ENCODE results near the gene WAS.

DNA sequence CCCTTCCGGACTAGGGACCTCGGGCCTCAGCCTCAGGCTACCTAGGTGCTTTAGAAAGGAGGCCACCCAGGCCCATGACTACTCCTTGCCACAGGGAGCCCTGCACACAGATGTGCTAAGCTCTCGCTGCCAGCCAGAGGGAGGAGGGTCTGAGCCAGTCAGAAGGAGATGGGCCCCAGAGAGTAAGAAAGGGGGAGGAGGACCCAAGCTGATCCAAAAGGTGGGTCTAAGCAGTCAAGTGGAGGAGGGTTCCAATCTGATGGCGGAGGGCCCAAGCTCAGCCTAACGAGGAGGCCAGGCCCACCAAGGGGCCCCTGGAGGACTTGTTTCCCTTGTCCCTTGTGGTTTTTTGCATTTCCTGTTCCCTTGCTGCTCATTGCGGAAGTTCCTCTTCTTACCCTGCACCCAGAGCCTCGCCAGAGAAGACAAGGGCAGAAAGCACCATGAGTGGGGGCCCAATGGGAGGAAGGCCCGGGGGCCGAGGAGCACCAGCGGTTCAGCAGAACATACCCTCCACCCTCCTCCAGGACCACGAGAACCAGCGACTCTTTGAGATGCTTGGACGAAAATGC is at the start of gene WAS:
- TF ChIP-seq, protein P1, sequence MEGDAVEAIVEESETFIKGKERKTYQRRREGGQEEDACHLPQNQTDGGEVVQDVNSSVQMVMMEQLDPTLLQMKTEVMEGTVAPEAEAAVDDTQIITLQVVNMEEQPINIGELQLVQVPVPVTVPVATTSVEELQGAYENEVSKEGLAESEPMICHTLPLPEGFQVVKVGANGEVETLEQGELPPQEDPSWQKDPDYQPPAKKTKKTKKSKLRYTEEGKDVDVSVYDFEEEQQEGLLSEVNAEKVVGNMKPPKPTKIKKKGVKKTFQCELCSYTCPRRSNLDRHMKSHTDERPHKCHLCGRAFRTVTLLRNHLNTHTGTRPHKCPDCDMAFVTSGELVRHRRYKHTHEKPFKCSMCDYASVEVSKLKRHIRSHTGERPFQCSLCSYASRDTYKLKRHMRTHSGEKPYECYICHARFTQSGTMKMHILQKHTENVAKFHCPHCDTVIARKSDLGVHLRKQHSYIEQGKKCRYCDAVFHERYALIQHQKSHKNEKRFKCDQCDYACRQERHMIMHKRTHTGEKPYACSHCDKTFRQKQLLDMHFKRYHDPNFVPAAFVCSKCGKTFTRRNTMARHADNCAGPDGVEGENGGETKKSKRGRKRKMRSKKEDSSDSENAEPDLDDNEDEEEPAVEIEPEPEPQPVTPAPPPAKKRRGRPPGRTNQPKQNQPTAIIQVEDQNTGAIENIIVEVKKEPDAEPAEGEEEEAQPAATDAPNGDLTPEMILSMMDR (IDR thresholded peaks at IDR 0.05): no peak
- TF ChIP-seq EZH2 (IDR thresholded peaks at IDR 0.05; ENCODE audit: borderline replicate concordance, insufficient read depth, low read depth, low read length, poor library complexity, severe bottlenecking): no peak

Measured in B cell (primary cell).